Measurements from ENCODE around the gene PRRC2B. TPM values are rescaled to one million over a fixed set of nuclear protein-coding genes. Genes with fewer than 3 reads are reported as not detected.

Gene PRRC2B
- total RNA-seq, 1 donor from 2014 or later = 190 TPM

- no peaks in the 10 kb centered on the region for H3K9me3 ChIP-seq
- no peaks in the 10 kb centered on the region for H3K27me3 ChIP-seq
- H3K4me1 ChIP-seq = no peaks in the 10 kb centered on the region
- H3K27ac ChIP-seq = no peak overlapping the region
- H3K36me3 ChIP-seq = peaks cover 94% of the 10 kb centered on the region
- H3K4me3 ChIP-seq = no peak overlapping the region
- DNase-seq (no peak), ATAC-seq (no peak)
- TF ChIP-seq, protein P1, sequence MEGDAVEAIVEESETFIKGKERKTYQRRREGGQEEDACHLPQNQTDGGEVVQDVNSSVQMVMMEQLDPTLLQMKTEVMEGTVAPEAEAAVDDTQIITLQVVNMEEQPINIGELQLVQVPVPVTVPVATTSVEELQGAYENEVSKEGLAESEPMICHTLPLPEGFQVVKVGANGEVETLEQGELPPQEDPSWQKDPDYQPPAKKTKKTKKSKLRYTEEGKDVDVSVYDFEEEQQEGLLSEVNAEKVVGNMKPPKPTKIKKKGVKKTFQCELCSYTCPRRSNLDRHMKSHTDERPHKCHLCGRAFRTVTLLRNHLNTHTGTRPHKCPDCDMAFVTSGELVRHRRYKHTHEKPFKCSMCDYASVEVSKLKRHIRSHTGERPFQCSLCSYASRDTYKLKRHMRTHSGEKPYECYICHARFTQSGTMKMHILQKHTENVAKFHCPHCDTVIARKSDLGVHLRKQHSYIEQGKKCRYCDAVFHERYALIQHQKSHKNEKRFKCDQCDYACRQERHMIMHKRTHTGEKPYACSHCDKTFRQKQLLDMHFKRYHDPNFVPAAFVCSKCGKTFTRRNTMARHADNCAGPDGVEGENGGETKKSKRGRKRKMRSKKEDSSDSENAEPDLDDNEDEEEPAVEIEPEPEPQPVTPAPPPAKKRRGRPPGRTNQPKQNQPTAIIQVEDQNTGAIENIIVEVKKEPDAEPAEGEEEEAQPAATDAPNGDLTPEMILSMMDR (IDR thresholded peaks at IDR 0.05) = no peak
- intact Hi-C loops (cut with DNase I) = no loop called here
Observed at GRCh38 chr9:131523451-131524435, 129.9 kb downstream of the PRRC2B start.

DNA sequence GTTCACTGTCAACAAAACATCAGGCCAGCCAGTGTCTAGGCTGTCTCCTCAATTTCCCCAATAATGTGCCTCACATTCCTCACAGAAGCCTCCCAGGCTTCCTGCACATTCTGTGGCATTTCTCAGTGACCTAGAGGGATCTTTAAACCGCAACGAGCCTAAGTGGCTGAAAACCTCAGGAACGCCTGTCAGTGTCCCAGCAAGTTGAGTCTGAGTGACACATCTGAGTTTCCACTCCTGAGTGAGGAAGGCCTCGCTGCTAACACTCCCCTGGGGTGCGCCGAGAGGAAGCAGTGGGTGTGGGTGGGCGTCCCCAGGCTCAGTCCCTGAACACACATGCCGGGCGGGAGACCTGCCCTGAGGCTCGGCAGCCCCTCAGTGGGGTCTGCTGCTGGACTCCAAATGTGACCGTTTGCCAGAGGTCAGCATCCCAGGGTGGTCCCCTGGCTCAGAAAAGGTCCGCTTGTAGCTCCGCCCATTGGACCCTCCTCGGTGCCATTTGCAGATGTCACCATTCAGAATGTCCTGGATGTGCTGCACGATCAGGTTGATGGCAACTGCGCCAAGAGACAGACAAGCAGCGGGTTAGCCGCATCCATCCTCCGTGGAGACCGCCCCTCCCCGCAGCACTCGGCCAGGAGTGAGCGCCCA is 130.9 kb downstream of the PRRC2B start:
- ATAC-seq = no peak
- no peak overlapping the region for H3K27ac ChIP-seq
- H3K4me3 ChIP-seq = no peak overlapping the region
- TF ChIP-seq, protein P1 (IDR thresholded peaks at IDR 0.05) = no peak
- H3K9me3 ChIP-seq = no peaks in the 10 kb centered on the region
- no peaks in the 10 kb centered on the region for H3K27me3 ChIP-seq
- intact Hi-C loops (cut with DNase I) = no loop called here
- peaks cover 91% of the 10 kb centered on the region for H3K36me3 ChIP-seq
- H3K4me1 ChIP-seq = peaks cover 2% of the 10 kb centered on the region
- DNase-seq = no peak

DNA sequence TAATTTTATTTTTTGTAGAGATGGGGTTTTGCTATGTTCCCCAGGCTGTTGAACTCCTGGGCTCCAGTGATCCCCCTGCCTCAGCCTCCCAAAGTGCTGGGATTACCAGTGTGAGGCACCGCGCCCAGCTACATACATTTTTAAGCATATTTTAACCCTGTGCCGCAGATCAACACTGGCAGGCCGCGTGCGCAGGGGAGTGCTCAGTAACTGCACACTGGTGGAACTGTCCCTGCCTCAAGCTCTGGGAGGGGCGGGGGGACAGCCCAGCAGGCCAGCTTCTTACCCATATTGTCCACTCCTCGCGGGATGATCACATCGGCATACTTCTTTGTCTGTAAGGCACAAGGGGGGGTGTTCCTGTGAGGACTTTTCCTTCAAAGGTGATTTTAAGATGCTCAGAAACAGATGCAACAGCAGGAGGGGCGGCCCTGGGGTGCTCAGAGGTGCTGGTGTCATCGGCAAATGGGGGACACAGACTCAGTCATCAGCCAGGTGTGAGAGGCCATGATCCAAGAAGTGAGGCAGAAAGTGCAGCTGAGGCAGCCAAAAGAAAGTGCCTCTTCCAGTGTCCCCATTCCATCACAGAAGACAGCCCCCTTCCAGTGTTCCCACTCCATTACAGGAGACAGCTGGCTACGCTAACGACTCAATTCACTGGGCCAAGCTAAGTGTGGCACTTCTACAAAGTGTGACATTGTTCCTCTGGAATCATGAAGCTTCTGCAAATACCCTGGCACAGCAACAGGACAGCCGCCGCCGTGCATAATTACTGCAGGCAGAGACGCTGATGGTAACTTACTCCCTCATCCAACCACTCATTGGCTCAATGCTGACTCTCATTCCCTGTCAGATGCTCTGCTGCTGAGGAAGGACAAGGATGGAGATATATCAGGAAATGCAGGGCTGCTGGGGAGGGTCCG is 132.0 kb downstream of the PRRC2B start:
- no peak overlapping the region for H3K4me3 ChIP-seq
- DNase-seq (no peak), ATAC-seq (no peak)
- no peaks in the 10 kb centered on the region for H3K9me3 ChIP-seq
- peaks cover 80% of the 10 kb centered on the region for H3K36me3 ChIP-seq
- H3K4me1 ChIP-seq = peaks cover 9% of the 10 kb centered on the region
- no peaks in the 10 kb centered on the region for H3K27me3 ChIP-seq
- H3K27ac ChIP-seq = no peak overlapping the region
- intact Hi-C loops (cut with DNase I) = no loop called here
- TF ChIP-seq, protein P1 (IDR thresholded peaks at IDR 0.05) = no peak

DNA sequence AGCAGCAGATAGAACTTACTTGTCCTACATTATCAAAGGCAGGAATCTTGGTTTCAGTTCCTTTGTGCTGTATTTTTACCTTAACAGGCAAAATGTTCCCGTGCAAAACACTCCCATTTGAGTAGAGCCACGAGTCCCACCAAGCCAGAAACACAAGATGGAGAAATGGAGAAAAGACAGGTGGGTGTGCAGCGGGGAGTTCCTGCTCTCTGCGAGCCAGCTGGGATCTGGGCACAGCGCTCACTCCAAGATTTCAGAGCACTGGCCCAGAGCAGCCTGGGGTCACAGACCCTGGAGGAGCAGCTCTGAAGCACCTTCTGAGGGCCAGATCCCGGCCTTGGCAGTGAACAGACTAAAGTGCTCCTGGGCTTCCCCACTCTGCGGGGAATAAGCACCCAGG is 134.3 kb downstream of the PRRC2B start:
- DNase-seq = no peak
- H3K4me3 ChIP-seq = no peak overlapping the region

More for the DNA sequence above, 134.3 kb downstream of the PRRC2B start:
- H3K27ac ChIP-seq = no peak overlapping the region
- intact Hi-C loops (cut with DNase I) = no loop called here
- TF ChIP-seq, protein P1 (IDR thresholded peaks at IDR 0.05) = no peak
- peaks cover 58% of the 10 kb centered on the region for H3K36me3 ChIP-seq
- H3K27me3 ChIP-seq = no peaks in the 10 kb centered on the region
- no peak for ATAC-seq
- H3K4me1 ChIP-seq = peaks cover 12% of the 10 kb centered on the region
- no peaks in the 10 kb centered on the region for H3K9me3 ChIP-seq

All from upper lobe of right lung (tissue), 1 donor.